ENCODE measurements around the gene AHCY. TPM values are rescaled to one million over a fixed set of nuclear protein-coding genes. Genes with fewer than 3 reads are reported as not detected.

AHCY gene
- total RNA-seq, 1 experiment from 2014 or later, result 350 TPM

GRCh38 chr20:34300809-34301586 lies 2.2 kb downstream of the AHCY start:
- CTCF ChIA-PET, result interaction anchor here (1.0 to 4.3 kb wide), 2 partner anchors 13 to 222 kb away, joined by 4 to 26 read pairs; no protein-coding TSS in a partner anchor
- H3K9ac ChIP-seq (ENCODE audit: low read length), result peak overlapping the region; percentile 97
- no peak for TF ChIP-seq MAX (IDR thresholded peaks at IDR 0.05)
- no peak for TF ChIP-seq CTCF (IDR thresholded peaks at IDR 0.05 in 2 of 3, conservative IDR thresholded peaks at IDR 0.05 in 1 of 3; ENCODE audit: borderline replicate concordance in 1 of 3, insufficient read depth in 1 of 3, low read depth in 2 of 3, low read length in 2 of 3)
- TF ChIP-seq POLR2A (IDR thresholded peaks at IDR 0.05; ENCODE audit: borderline replicate concordance, extremely low read depth, insufficient read depth, insufficient read length), result no peak
- TF ChIP-seq SP1 (IDR thresholded peaks at IDR 0.05; ENCODE audit: low read depth), result no peak
- no peak for TF ChIP-seq ELF1 (IDR thresholded peaks at IDR 0.05; ENCODE audit: borderline replicate concordance, low read depth)
- TF ChIP-seq CBX3 (IDR thresholded peaks at IDR 0.05; ENCODE audit: low read depth), result no peak
- no peak for TF ChIP-seq ZNF274 (IDR thresholded peaks at IDR 0.05; ENCODE audit: low read depth, low read length)
- TF ChIP-seq SRF (IDR thresholded peaks at IDR 0.05; ENCODE audit: low read depth), result no peak
- no peak for TF ChIP-seq ZBTB33 (IDR thresholded peaks at IDR 0.05; ENCODE audit: extremely low read depth, insufficient replicate concordance, low read length)
- TF ChIP-seq JUND (IDR thresholded peaks at IDR 0.05), result no peak
- no peak for TF ChIP-seq TCF7L2 (IDR thresholded peaks at IDR 0.05; ENCODE audit: borderline replicate concordance, extremely low read depth, insufficient read depth, insufficient read length)
- TF ChIP-seq ZFX (IDR thresholded peaks at IDR 0.05), result no peak
- TF ChIP-seq CEBPB (IDR thresholded peaks at IDR 0.05; ENCODE audit: low read depth), result no peak
- TF ChIP-seq ATF3 (IDR thresholded peaks at IDR 0.05), result no peak
- TF ChIP-seq RAD21 (IDR thresholded peaks at IDR 0.05; ENCODE audit: low read depth), result no peak
- TF ChIP-seq REST (IDR thresholded peaks at IDR 0.05; ENCODE audit: low read depth), result no peak
- TF ChIP-seq EZH2phosphoT487 (IDR thresholded peaks at IDR 0.05; ENCODE audit: borderline replicate concordance), result no peak
- TF ChIP-seq EZH2 (IDR thresholded peaks at IDR 0.05), result no peak
- no peak for TF ChIP-seq SIN3A (IDR thresholded peaks at IDR 0.05; ENCODE audit: low read depth)

More at GRCh38 chr20:34300809-34301586, 2.2 kb downstream of the AHCY start:
- intact Hi-C loops (cut with micrococcal nuclease), result no loop called here
- no peak for DNase-seq (ENCODE audit: low read depth, low spot score)
- no peak overlapping the region for H2AFZ ChIP-seq (ENCODE audit: low read depth, low read length, poor library complexity, severe bottlenecking)
- peak overlapping the region; percentile 73 for H3K4me2 ChIP-seq (ENCODE audit: low read length)
- H3K36me3 ChIP-seq (ENCODE audit: control insufficient read depth in 1 of 2, insufficient read depth in 2 of 2, low read length in 2 of 2), result peaks cover 0 to 25% of the 10 kb centered on the region in 2 experiments; a peak in 2 of 4 replicates
- ChIA-PET RAD21 (ENCODE audit: low non-redundant PET in 1 of 2, low total read pairs in 2 of 2, uncharacterized antibody in 2 of 2, unreplicated experiment in 2 of 2) (no interaction called here), POLR2A (interaction anchor here (1.3 kb wide), 2 partner anchors 10 to 183 kb away, joined by 3 to 4 read pairs; no protein-coding TSS in a partner anchor)
- peaks cover 13 to 45% of the 10 kb centered on the region in 2 experiments for H3K4me1 ChIP-seq (ENCODE audit: control insufficient read depth in 1 of 2, insufficient read depth in 2 of 2, low read length in 2 of 2)
- H4K20me1 ChIP-seq (ENCODE audit: insufficient read depth), result peaks cover 11% of the 10 kb centered on the region; the same call in 1 of the 2 replicates
- H3K9me3 ChIP-seq (ENCODE audit: control insufficient read depth in 1 of 2, insufficient read depth in 1 of 2, low read depth in 1 of 2, low read length in 2 of 2), result no peaks in the 10 kb centered on the region
- peak overlapping the region; percentile 28; the same call in 1 of the 2 replicates for H3K27ac ChIP-seq (ENCODE audit: low read depth, low read length)
- H3K27me3 ChIP-seq (ENCODE audit: insufficient read depth, low read length), result no peaks in the 10 kb centered on the region
- H3K9me2 ChIP-seq (ENCODE audit: insufficient read depth), result no peaks in the 10 kb centered on the region
- no TSS peak for BruUV-seq (replicated peaks)
- ATAC-seq, result no peak
- peaks cover 67% of the 10 kb centered on the region for H3K79me2 ChIP-seq (ENCODE audit: insufficient read depth, low read length)
- H3K4me3 ChIP-seq (replicated peaks in 1 of 2; ENCODE audit: low read depth in 1 of 2, low read length in 2 of 2), result peak overlapping the region; percentile 55 to 80; a peak in 3 of 4 replicates

Measured in HCT116 (cell line).